ENCODE data around the gene TRAPPC12. TPM values are rescaled to one million over a fixed set of nuclear protein-coding genes. Genes with fewer than 3 reads are reported as not detected.

Gene TRAPPC12
- total RNA-seq, 4 donors from 2014 or later: 41.3 to 83.6 (median 52.0) TPM

GRCh38 chr2:3435445-3435844 lies 56.0 kb downstream of the TRAPPC12 start:
- TF ChIP-seq CTCF (IDR thresholded peaks at IDR 0.05; ENCODE audit: low read depth): no peak

GRCh38 chr2:3440477-3440876 lies 61.0 kb downstream of the TRAPPC12 start:
- TF ChIP-seq CTCF (IDR thresholded peaks at IDR 0.05; ENCODE audit: low read depth): no peak

- no peak for TF ChIP-seq CTCF (IDR thresholded peaks at IDR 0.05; ENCODE audit: low read depth)
Observed at GRCh38 chr2:3441465-3441864, 62.0 kb downstream of the TRAPPC12 start.

GRCh38 chr2:3442185-3442584 lies 62.7 kb downstream of the TRAPPC12 start:
- no peak for TF ChIP-seq CTCF (IDR thresholded peaks at IDR 0.05; ENCODE audit: low read depth)

- TF ChIP-seq CTCF (IDR thresholded peaks at IDR 0.05; ENCODE audit: low read depth): no peak
Observed at GRCh38 chr2:3443083-3443482, 63.6 kb downstream of the TRAPPC12 start.

- TF ChIP-seq CTCF (IDR thresholded peaks at IDR 0.05; ENCODE audit: low read depth): no peak
Observed at GRCh38 chr2:3443506-3444084, 64.1 kb downstream of the TRAPPC12 start.

- TF ChIP-seq CTCF (IDR thresholded peaks at IDR 0.05; ENCODE audit: low read depth): no peak
Observed at GRCh38 chr2:3445891-3446290, 66.4 kb downstream of the TRAPPC12 start.

Data from subcutaneous adipose tissue (tissue), 4 donors.